ENCODE measurements around the gene PNO1.

GRCh38 chr2:68218343-68218901, 60.7 kb downstream of the PNO1 start:
- TF ChIP-seq EZH2 (IDR thresholded peaks at IDR 0.05), result no peak
- TF ChIP-seq CTCF (IDR thresholded peaks at IDR 0.05), result no peak
- no peak for TF ChIP-seq EZH2phosphoT487 (IDR thresholded peaks at IDR 0.05)

Measured in neural progenitor cell (in vitro differentiated cells).